ENCODE measurements around the gene CALD1. TPM values are rescaled to one million over a fixed set of nuclear protein-coding genes. Genes with fewer than 3 reads are reported as not detected.

The CALD1 gene
- total RNA-seq, 2 experiments from 2014 or later = 2.1 to 2.2 TPM

DNA sequence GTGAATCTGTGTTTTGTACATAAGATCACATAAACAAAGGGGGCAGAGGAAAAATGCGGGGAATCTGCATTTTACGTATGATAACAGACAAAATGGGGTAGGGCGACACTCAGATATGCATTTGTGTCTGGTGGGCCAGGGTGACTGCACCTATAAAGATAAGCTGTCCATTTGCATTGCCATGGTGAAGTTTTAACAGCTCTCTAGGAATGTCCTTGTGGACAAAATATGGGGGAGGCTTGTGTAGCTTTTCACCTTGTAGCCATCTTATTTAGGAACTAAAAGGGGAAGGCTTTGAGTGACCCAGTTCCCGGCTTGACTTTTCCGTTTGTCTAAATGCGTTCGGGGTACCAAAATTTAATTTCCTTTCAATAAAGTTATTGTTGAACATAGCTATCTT lies 114.5 kb downstream of the CALD1 start:
- no peaks in the 10 kb centered on the region for H3K36me3 Mint-ChIP-seq (ENCODE audit: low read depth)
- no peak overlapping the region for H3K4me3 Mint-ChIP-seq
- ChIA-PET CTCF (no interaction called here), POLR2A (no interaction called here)
- peaks cover 16% of the 10 kb centered on the region for H3K9me3 Mint-ChIP-seq
- intact Hi-C loops (cut with micrococcal nuclease) = no loop called here
- H3K4me1 Mint-ChIP-seq (ENCODE audit: low read depth) = peaks cover 4% of the 10 kb centered on the region
- ATAC-seq (no peak), DNase-seq (no peak)
- H3K27ac Mint-ChIP-seq = no peak overlapping the region
- TF ChIP-seq, protein P1, sequence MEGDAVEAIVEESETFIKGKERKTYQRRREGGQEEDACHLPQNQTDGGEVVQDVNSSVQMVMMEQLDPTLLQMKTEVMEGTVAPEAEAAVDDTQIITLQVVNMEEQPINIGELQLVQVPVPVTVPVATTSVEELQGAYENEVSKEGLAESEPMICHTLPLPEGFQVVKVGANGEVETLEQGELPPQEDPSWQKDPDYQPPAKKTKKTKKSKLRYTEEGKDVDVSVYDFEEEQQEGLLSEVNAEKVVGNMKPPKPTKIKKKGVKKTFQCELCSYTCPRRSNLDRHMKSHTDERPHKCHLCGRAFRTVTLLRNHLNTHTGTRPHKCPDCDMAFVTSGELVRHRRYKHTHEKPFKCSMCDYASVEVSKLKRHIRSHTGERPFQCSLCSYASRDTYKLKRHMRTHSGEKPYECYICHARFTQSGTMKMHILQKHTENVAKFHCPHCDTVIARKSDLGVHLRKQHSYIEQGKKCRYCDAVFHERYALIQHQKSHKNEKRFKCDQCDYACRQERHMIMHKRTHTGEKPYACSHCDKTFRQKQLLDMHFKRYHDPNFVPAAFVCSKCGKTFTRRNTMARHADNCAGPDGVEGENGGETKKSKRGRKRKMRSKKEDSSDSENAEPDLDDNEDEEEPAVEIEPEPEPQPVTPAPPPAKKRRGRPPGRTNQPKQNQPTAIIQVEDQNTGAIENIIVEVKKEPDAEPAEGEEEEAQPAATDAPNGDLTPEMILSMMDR (IDR thresholded peaks at IDR 0.05) = no peak
- H3K27me3 Mint-ChIP-seq = peaks cover 14% of the 10 kb centered on the region

DNA sequence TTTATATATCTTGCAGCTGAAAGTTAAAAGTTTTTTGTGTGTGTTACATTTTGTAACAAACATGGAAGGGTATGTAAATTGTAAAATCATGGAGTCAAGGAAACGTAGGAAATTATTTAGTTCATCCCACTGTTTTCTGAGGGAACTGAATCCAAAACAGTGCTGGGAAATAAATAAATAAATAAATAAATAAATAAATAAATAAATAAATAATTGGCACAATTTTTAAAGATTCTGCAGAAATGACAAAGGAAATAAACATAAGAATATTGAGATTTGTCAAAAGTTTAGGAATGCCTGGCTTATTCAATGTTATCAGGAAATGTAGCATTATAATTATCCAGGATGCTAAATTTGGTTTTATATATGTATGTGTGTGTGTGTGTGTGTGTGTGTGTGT lies 115.5 kb downstream of the CALD1 start:
- CTCF ChIA-PET = no interaction called here
- no peak for ATAC-seq
- TF ChIP-seq, protein P1 (IDR thresholded peaks at IDR 0.05) = no peak
- DNase-seq = no peak
- peaks cover 14% of the 10 kb centered on the region for H3K27me3 Mint-ChIP-seq
- POLR2A ChIA-PET = no interaction called here
- no peak overlapping the region for H3K27ac Mint-ChIP-seq
- H3K36me3 Mint-ChIP-seq (ENCODE audit: low read depth) = no peaks in the 10 kb centered on the region
- peaks cover 4% of the 10 kb centered on the region for H3K4me1 Mint-ChIP-seq (ENCODE audit: low read depth)
- H3K4me3 Mint-ChIP-seq = no peak overlapping the region
- intact Hi-C loops (cut with micrococcal nuclease) = no loop called here
- H3K9me3 Mint-ChIP-seq = peaks cover 16% of the 10 kb centered on the region

DNA sequence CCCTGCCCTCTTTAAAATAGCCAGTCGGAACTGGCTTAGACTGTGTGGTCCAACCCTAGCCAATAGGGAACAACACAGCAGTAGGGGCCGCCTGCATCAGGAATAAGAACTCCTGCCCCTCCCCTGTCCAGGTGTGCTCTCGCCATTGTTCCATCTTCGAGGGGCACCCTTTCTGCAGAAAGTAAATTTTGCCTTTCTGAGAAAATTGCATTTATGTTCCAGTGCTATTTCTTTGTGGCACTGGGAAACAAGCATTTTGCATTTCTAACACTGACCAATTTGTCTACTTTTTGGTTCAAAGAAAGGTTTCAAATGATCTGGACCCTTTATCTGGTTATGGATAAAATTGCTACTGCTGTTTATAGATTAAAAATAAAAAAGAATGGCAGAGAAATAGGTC lies 116.6 kb downstream of the CALD1 start:
- H3K4me1 Mint-ChIP-seq (ENCODE audit: low read depth) = peaks cover 4% of the 10 kb centered on the region
- TF ChIP-seq, protein P1 (IDR thresholded peaks at IDR 0.05) = no peak
- POLR2A ChIA-PET = no interaction called here
- intact Hi-C loops (cut with micrococcal nuclease) = no loop called here
- H3K9me3 Mint-ChIP-seq = peaks cover 16% of the 10 kb centered on the region
- DNase-seq (no peak), ATAC-seq (no peak)
- no peak overlapping the region for H3K27ac Mint-ChIP-seq
- H3K36me3 Mint-ChIP-seq (ENCODE audit: low read depth) = no peaks in the 10 kb centered on the region
- peaks cover 14% of the 10 kb centered on the region for H3K27me3 Mint-ChIP-seq
- H3K4me3 Mint-ChIP-seq = no peak overlapping the region
- CTCF ChIA-PET = no interaction called here

DNA sequence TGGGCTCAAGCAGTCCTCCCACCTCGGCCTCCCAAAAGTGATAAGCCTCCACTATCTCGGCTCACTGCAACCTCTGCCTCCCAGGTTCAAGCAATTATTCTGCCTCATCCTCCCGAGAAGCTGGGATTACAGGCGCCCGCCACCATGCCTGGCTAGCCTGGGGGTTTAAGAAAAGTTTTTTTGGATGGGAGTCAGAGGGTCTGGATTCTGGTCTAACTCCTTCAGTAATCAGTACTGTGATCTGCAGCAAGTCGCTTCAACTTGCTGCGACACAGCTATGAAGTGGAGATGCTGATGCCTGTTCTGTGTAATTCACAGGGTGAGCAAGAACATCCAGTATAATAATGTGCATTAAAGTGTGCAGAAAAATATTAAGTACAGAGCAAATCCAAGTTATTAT lies 118.5 kb downstream of the CALD1 start:
- Mint-ChIP-seq H3K4me3 (no peak overlapping the region), H3K9me3 (peaks cover 16% of the 10 kb centered on the region), H3K4me1 (ENCODE audit: low read depth) (no peaks in the 10 kb centered on the region), H3K27ac (no peak overlapping the region), H3K36me3 (ENCODE audit: low read depth) (no peaks in the 10 kb centered on the region), H3K27me3 (peaks cover 4% of the 10 kb centered on the region)
- DNase-seq (no peak), ATAC-seq (no peak)
- POLR2A ChIA-PET = no interaction called here
- TF ChIP-seq, protein P1 (IDR thresholded peaks at IDR 0.05) = no peak
- CTCF ChIA-PET = no interaction called here
- intact Hi-C loops (cut with micrococcal nuclease) = no loop called here

DNA sequence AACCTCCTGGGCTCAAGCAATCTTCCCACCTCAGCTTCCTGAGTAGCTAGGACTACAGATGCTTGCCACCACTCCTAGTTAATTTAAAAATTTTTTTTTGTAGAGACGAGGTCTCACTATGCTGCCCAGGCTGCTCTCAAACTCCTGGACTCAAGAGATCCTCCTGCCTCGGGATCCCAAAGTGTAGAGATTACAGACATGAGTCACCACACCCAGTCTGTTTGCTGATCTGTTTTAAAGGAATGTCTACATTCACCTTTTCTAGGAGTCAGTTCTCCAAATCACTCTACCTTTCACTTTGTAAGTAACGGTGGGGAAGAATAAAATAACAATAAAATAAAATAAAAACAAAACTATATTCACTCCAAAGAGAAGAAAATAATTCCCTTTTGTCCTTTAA lies 120.3 kb downstream of the CALD1 start:
- Mint-ChIP-seq H3K36me3 (ENCODE audit: low read depth) (no peaks in the 10 kb centered on the region), H3K4me1 (ENCODE audit: low read depth) (no peaks in the 10 kb centered on the region), H3K27ac (no peak overlapping the region), H3K4me3 (no peak overlapping the region), H3K9me3 (peaks cover 13% of the 10 kb centered on the region), H3K27me3 (no peaks in the 10 kb centered on the region)
- DNase-seq (no peak), ATAC-seq (no peak)
- intact Hi-C loops (cut with micrococcal nuclease) = no loop called here
- CTCF ChIA-PET = no interaction called here
- POLR2A ChIA-PET = no interaction called here
- TF ChIP-seq, protein P1 (IDR thresholded peaks at IDR 0.05) = no peak
